Measurements from ENCODE around the gene BACH2. TPM values are rescaled to one million over a fixed set of nuclear protein-coding genes. Genes with fewer than 3 reads are reported as not detected.
A peak's percentile ranks its signal among the peaks of the same experiment; 100 is the strongest.

BACH2 gene
- total RNA-seq, 2 donors from 2014 or later: 101 to 111 TPM

DNA sequence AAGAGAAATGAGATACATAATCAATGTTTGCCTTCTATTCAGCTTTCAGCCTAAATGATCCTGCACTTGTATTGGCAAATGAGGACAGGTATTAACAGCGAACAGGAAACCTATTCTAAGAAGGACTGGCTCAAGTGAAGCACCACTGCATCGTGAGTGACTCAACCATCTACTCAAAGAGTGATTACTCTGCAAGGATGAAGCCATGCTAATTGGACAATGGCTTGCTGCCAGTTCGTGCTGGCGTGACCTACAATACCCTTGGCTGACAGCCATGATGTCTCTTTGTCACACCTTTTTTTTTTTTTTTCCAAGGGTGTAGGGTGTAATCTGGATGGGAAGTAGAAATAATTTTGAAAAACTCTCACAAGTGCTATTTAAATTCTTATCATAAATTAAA is 297.5 kb downstream of the BACH2 start:
- ATAC-seq (replicated peaks in 1 of 2) (peak in 1 of 2 donors; percentile 34), DNase-seq (peak in 1 of 2 donors; percentile 45)
- H3K9me3 Mint-ChIP-seq: no peaks in the 10 kb centered on the region
- H3K27ac Mint-ChIP-seq: no peak overlapping the region
- H3K27me3 Mint-ChIP-seq (ENCODE audit: low read depth): no peaks in the 10 kb centered on the region
- peaks cover 12 to 32% of the 10 kb centered on the region in 2 donors for H3K36me3 Mint-ChIP-seq (ENCODE audit: insufficient read depth in 2 of 2)
- no peak overlapping the region for H3K4me3 Mint-ChIP-seq
- H3K4me1 Mint-ChIP-seq (ENCODE audit: low read depth): peaks cover 43% of the 10 kb centered on the region

DNA sequence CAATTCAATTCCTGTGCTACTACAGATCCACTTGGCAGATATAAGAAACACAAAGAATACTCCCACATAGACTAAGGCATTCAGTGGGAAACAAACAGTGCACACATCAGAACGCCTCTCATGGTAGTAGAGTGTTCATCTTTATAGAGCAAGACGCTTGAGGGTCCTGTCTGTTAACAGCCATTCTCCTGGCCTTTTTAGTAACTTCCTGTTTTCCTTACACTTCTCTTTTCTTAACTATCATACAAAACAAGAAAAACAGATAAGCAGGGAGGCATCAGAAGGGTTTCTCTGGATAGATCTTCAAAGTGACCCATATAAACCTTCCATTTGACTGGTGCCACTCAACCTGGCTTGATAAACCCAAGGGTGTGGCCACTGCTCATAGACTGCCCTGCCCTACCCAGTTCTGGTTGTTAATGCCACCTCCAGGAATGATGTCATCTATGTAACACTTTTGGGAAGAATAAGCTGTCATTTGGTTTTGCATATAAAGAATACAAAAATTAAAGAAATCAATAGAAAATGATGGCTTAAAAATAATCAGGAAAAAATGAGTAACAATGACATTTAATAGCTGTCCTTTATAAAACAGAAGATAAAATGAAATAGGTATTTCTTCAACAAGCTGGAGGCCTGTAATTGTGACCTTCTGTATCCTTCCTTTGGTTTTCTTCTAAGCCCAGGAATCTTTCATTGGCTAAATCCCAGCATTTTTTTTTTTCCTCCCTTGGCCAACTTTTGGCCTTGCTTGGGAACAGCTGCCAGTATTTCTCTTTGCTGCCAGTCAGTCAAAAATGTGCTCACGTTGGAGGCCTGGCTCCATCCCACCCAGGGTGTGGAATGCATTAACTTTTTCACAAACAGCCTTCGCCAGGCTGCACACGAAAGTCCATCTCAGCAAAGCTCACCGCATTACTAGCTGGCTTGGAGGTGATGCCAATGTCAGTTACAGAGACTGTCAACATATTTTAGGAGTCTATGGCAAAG is 298.9 kb downstream of the BACH2 start:
- peaks cover 12 to 32% of the 10 kb centered on the region in 2 donors for H3K36me3 Mint-ChIP-seq (ENCODE audit: insufficient read depth in 2 of 2)

DNA sequence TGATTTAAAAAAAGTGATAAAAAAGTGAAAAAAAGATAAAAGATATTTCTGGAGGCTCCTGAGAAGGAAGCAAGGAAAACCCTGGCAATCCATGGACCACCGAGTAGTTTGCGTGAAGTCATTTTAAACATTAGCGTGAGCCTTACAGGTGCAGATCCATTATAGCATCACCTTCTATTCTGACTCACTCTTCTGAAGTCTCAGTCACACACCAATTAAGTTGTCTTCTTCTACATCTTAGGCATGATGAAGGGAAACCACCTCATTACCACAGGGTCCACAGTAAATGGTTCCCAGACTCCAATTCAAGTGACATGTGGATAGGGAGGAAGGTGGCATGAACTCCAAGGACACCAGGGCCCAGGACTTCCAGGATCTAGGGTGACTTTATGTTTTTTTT is 303.2 kb downstream of the BACH2 start:
- no peaks in the 10 kb centered on the region for H3K9me3 Mint-ChIP-seq
- H3K4me1 Mint-ChIP-seq (ENCODE audit: low read depth): peaks cover 96% of the 10 kb centered on the region
- DNase-seq (no peak), ATAC-seq (replicated peaks in 1 of 2) (peak; percentile 55 to 67)
- H3K36me3 Mint-ChIP-seq (ENCODE audit: insufficient read depth in 2 of 2): peaks cover 13 to 31% of the 10 kb centered on the region in 2 donors
- no peaks in the 10 kb centered on the region for H3K27me3 Mint-ChIP-seq (ENCODE audit: low read depth)
- no peak overlapping the region for H3K4me3 Mint-ChIP-seq
- no peak overlapping the region for H3K27ac Mint-ChIP-seq

More for the DNA sequence above, 298.9 kb downstream of the BACH2 start:
- Mint-ChIP-seq H3K4me3 (no peak overlapping the region), H3K4me1 (ENCODE audit: low read depth) (peaks cover 57% of the 10 kb centered on the region), H3K9me3 (no peaks in the 10 kb centered on the region), H3K27ac (peak overlapping the region; percentile 52), H3K27me3 (ENCODE audit: low read depth) (no peaks in the 10 kb centered on the region)
- DNase-seq (no peak), ATAC-seq (replicated peaks in 1 of 2) (no peak)

DNA sequence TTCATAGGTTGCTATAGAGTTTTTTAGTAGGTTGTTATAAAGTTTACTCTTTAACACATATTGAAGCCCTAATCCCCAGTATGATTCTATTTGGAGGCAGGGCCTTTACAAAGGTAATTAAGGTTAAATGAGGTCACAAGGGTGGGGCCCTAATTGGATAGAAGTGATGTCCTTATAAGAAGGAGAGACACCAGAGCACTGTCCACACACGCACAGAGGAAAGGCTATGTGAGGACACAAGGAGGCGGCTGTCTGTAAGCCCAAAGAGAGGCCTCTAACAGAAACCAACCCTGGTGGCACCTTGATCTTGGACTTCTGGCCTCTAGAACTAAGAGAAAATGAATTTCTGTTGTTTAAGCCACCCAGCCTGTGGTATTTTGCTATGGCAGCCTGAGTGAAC is 303.8 kb downstream of the BACH2 start:
- Mint-ChIP-seq H3K4me3 (no peak overlapping the region), H3K4me1 (ENCODE audit: low read depth) (peaks cover 99% of the 10 kb centered on the region), H3K36me3 (ENCODE audit: insufficient read depth in 2 of 2) (peaks cover 13 to 36% of the 10 kb centered on the region in 2 donors), H3K27me3 (ENCODE audit: low read depth) (no peaks in the 10 kb centered on the region), H3K27ac (peak overlapping the region; percentile 61), H3K9me3 (no peaks in the 10 kb centered on the region)
- ATAC-seq (replicated peaks in 1 of 2) (no peak), DNase-seq (no peak)

DNA sequence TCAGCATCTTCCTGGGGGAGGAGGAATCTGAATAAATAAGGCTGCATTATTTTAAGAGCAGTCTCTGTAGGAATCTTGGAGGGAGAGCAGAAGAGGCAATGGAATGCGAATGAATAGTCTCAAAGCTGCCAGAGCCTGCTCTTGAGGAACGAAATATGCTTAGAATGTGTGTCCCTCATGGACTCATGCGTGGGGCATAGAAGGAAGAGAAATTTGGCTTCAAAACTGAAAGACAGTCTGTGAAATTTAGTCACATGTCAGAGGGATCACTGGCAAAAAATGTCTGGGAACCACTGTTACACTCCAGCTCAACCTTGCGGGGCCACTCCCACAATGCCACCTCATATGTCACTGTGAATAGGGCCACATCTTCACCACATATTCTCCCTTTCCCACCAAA is 306.9 kb downstream of the BACH2 start:
- peak overlapping the region in 1 of 2 donors; percentile 14 for H3K4me3 Mint-ChIP-seq
- ATAC-seq (replicated peaks in 1 of 2) (no peak), DNase-seq (no peak)
- H3K27me3 Mint-ChIP-seq (ENCODE audit: low read depth): no peaks in the 10 kb centered on the region
- no peak overlapping the region for H3K27ac Mint-ChIP-seq
- peaks cover 6 to 29% of the 10 kb centered on the region in 2 donors for H3K36me3 Mint-ChIP-seq (ENCODE audit: insufficient read depth in 2 of 2)
- peaks cover 100% of the 10 kb centered on the region for H3K4me1 Mint-ChIP-seq (ENCODE audit: low read depth)
- H3K9me3 Mint-ChIP-seq: no peaks in the 10 kb centered on the region

DNA sequence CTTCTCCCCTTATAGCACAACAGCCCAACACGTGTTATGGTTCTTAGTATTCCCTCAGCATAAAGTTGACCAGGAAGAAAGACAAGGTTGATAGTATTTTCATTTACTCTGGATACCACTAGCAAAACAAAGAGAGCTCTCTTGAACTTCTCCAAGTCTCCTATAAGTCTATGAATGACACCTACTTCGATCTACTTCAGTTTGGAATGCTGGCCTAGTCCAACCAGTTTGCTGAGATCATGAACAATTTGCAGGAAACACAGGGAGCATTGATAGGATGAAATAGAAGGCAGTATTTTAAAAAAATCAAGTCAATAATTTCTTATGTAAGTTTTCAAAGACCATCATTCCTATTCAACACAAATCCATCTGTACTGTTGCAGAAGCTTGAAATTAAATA is 308.8 kb downstream of the BACH2 start:
- Mint-ChIP-seq H3K9me3 (no peaks in the 10 kb centered on the region), H3K36me3 (ENCODE audit: insufficient read depth in 2 of 2) (peaks cover 6 to 34% of the 10 kb centered on the region in 2 donors), H3K4me1 (ENCODE audit: low read depth) (peaks cover 94% of the 10 kb centered on the region), H3K27ac (peak overlapping the region; percentile 84), H3K27me3 (ENCODE audit: low read depth) (no peaks in the 10 kb centered on the region), H3K4me3 (peak overlapping the region; percentile 6 to 18)
- no peak for ATAC-seq (replicated peaks in 1 of 2)
- no peak for DNase-seq

DNA sequence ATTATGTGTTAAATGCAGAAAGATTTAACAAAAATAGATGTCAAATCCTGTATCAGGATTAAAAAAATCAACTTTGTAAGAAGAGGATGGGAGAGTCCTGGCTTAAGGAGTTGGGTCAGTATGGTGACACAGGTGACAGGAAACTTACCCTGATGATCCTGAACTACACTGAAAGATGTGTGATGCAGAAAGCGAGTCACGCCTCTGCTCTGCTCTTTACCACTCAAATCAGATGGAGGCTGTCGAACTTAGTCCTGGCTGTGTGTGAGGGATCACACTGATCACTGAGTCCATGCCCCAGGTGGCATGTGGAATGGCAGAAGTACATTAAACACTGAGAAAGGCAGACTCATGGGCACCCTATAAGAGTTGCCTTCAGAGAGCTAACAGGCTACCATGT is 309.5 kb downstream of the BACH2 start:
- Mint-ChIP-seq H3K4me1 (ENCODE audit: low read depth) (peaks cover 91% of the 10 kb centered on the region), H3K27me3 (ENCODE audit: low read depth) (no peaks in the 10 kb centered on the region), H3K36me3 (ENCODE audit: insufficient read depth in 2 of 2) (peaks cover 6 to 28% of the 10 kb centered on the region in 2 donors), H3K4me3 (peak overlapping the region; percentile 16 to 34), H3K27ac (peak overlapping the region; percentile 92), H3K9me3 (no peaks in the 10 kb centered on the region)
- DNase-seq (no peak), ATAC-seq (replicated peaks in 1 of 2) (peak; percentile 75 to 85)

DNA sequence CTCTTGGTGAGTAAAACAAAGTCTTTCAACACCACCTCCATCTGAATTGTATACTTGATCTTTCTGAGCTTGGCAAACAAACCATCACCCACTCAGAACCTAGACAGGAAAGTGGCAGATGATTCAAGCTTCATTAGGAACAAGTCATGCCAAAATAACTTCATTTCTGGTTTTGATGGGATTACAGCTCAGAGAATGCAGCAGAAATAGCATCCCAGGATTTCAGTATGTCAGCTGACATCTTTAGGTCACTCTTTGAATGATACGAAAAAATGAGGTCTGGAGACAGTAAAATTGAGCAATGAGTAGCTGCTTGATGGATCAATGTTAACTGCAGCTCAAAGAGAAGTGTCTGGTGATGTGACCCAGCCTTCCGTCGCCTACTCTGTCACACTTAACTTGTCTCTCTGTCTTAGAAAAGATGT is 310.0 kb downstream of the BACH2 start:
- H3K4me1 Mint-ChIP-seq (ENCODE audit: low read depth): peaks cover 86% of the 10 kb centered on the region
- H3K27me3 Mint-ChIP-seq (ENCODE audit: low read depth): no peaks in the 10 kb centered on the region
- ATAC-seq (replicated peaks in 1 of 2) (peak; percentile 39 to 47), DNase-seq (no peak)
- no peaks in the 10 kb centered on the region for H3K9me3 Mint-ChIP-seq
- H3K36me3 Mint-ChIP-seq (ENCODE audit: insufficient read depth in 2 of 2): peaks cover 5 to 27% of the 10 kb centered on the region in 2 donors
- H3K27ac Mint-ChIP-seq: peak overlapping the region; percentile 92
- H3K4me3 Mint-ChIP-seq: peak overlapping the region; percentile 16 to 34

DNA sequence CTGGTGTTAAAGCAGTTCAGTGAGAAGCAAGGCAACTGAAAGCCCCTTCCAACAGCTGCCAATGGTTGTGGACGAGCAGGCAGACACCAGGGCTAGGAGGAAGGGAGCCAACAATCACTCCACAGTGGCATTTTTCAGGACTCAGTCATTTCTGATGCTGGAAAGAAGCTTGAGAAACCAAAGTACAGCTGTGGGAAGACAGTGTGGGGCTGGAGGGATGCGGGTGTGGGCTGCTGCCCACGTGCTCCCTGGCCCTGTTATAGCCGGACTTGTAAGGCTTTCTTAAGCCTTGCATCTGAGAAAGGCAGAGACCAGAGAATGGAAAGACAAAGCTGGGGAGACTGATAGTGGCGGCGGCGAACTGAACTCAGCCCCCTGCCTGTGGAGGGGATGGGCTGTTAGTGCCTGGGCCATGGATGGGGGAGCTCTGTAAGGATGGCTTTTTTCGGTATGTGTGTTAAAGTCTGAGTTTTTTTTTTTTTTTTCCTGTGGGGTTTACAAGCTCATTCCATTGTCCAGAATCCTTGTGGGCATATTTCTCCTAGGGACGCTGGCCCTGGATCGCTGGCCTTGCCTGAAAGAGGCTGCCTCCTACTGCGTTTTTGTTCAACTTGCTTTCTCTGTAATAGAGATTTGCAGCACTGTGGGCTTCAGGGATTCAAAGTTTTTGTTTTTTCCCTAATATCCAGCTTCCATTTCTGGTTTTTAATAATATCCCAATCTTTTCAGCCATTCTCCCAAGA is 310.7 kb downstream of the BACH2 start:
- Mint-ChIP-seq H3K27ac (no peak overlapping the region), H3K36me3 (ENCODE audit: insufficient read depth in 2 of 2) (peaks cover 4 to 28% of the 10 kb centered on the region in 2 donors), H3K4me3 (peak overlapping the region in 1 of 2 donors; percentile 18), H3K9me3 (no peaks in the 10 kb centered on the region), H3K27me3 (ENCODE audit: low read depth) (no peaks in the 10 kb centered on the region), H3K4me1 (ENCODE audit: low read depth) (peaks cover 79% of the 10 kb centered on the region)
- ATAC-seq (replicated peaks in 1 of 2): no peak
- DNase-seq: no peak

DNA sequence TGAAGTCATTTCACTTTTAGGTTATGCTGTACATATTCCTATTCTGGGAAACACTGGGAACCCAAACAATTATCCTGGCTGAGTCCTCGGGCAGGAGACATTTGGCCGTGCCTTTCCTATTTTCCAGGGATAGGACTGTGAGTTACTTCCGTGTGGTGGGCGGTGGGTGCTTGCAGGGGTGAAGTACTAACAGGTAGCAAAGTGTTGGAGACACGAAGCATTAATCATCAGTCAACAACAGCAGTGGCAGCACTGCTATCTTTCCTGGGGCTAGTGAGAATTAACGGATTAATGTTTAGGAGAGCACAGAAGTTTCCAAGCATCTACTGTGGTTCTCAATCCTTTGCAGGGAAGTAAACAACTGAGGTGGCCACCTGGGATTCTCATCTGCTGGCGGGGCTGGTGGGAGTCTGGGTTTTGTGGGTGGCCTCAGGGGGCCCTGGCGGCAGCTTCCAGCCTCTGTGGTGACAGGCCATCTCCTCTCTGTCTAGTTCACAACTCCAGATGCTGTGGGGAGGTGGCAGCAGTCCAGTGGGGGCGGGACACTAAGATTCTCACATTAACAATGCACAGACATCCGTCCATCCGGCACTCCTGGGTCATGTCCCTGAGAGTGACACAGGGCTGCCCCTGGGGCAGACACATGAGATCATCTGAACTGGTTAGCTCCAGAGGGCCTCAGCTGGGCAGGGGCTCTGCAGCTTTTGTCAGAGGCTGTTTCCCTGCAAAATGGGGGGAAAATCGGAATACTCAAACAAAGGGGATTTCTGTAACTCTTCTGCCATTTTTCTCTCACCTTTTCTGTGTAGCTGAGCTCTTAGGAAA is 311.5 kb downstream of the BACH2 start:
- ATAC-seq (replicated peaks in 1 of 2): peak in 1 of 2 donors; percentile 18
- no peak for DNase-seq
- no peaks in the 10 kb centered on the region for H3K27me3 Mint-ChIP-seq (ENCODE audit: low read depth)
- H3K4me3 Mint-ChIP-seq: peak overlapping the region in 1 of 2 donors; percentile 18
- peaks cover 3 to 30% of the 10 kb centered on the region in 2 donors for H3K36me3 Mint-ChIP-seq (ENCODE audit: insufficient read depth in 2 of 2)
- peaks cover 71% of the 10 kb centered on the region for H3K4me1 Mint-ChIP-seq (ENCODE audit: low read depth)
- H3K9me3 Mint-ChIP-seq: no peaks in the 10 kb centered on the region
- H3K27ac Mint-ChIP-seq: no peak overlapping the region

DNA sequence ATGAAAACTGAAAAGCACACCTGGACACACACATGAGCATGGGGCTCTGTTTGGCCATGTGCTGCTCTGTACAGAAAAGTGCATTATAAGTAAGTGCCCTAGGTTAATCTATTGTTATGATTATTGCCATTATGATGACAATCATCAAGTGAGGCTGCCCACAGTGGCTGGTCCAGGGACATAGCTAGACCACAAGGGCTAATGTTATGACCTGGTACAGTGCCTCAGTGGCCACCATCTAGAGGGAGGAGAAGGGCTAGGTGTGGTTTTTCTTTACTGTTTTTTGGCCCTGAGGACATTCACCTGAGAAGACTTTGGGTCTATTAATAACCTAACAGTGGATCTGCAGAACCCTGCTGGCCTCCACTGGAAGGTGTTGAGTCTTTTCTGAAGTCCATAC is 316.3 kb downstream of the BACH2 start:
- Mint-ChIP-seq H3K27ac (no peak overlapping the region), H3K27me3 (ENCODE audit: low read depth) (no peaks in the 10 kb centered on the region), H3K4me1 (ENCODE audit: low read depth) (peaks cover 40% of the 10 kb centered on the region), H3K36me3 (ENCODE audit: insufficient read depth in 2 of 2) (peaks cover 0 to 24% of the 10 kb centered on the region in 2 donors), H3K9me3 (no peaks in the 10 kb centered on the region), H3K4me3 (peak overlapping the region in 1 of 2 donors; percentile 39)
- no peak for DNase-seq
- ATAC-seq (replicated peaks in 1 of 2): peak; percentile 33 to 39

DNA sequence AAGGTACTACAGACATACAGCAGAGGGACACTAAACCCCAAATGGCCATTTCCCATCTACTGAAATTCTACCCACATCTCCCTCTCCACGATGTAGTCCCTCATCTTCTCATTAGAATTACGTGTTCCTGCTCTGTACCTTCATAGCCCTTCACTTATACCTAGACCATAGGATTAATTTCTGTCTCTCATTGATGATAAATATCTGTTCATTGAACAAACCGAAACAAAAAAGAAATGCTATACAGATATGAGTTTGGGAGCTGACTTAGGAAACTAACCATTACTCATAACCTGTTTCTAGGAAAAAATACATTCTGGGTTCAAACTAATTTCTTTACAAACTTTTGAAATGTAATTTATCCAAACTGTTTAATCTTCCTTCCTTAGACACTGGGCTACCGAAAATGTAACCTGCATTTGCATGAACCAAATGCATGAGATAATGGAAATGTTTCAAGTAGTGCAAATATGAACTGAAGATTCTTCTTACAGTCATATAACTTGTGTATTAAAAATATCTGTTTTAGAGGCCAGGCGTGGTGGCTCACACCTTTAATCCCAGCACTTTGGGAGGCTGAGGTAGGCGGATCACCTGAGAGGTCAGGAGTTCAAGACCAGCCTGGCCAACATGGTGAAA is 317.0 kb downstream of the BACH2 start:
- H3K27me3 Mint-ChIP-seq (ENCODE audit: low read depth): no peaks in the 10 kb centered on the region
- peaks cover 0 to 24% of the 10 kb centered on the region in 2 donors for H3K36me3 Mint-ChIP-seq (ENCODE audit: insufficient read depth in 2 of 2)
- H3K4me1 Mint-ChIP-seq (ENCODE audit: low read depth): peaks cover 42% of the 10 kb centered on the region
- H3K27ac Mint-ChIP-seq: no peak overlapping the region
- H3K4me3 Mint-ChIP-seq: peak overlapping the region in 1 of 2 donors; percentile 39
- DNase-seq (no peak), ATAC-seq (replicated peaks in 1 of 2) (peak; percentile 64 to 75)
- no peaks in the 10 kb centered on the region for H3K9me3 Mint-ChIP-seq
